ENCODE measurements around the gene BCL2. TPM values are rescaled to one million over a fixed set of nuclear protein-coding genes. Genes with fewer than 3 reads are reported as not detected.

The BCL2 gene
- total and polyA plus RNA-seq, 9 donors, result 13.7 to 43.9 (median 35.7) TPM

- intact Hi-C loops (cut with DNase I), result loop anchor here in 1 of 4 donors (10.0 kb wide), 1 partner anchor 95 kb away; no protein-coding TSS in a partner anchor
- H3K4me1 ChIP-seq (ENCODE audit: insufficient read depth), result peaks cover 5% of the 10 kb centered on the region
- no peaks in the 10 kb centered on the region for H3K27me3 ChIP-seq
- H3K27ac ChIP-seq, result no peak overlapping the region
- H3K9me3 ChIP-seq, result no peaks in the 10 kb centered on the region
- H3K36me3 ChIP-seq, result no peaks in the 10 kb centered on the region
- DNase-seq, result no peak
- TF ChIP-seq EP300 (IDR thresholded peaks at IDR 0.05), result no peak
- no peak for TF ChIP-seq CTCF (IDR thresholded peaks at IDR 0.05)
- TF ChIP-seq POLR2A (IDR thresholded peaks at IDR 0.05), result no peak
- H3K4me3 ChIP-seq, result no peak overlapping the region
Observed at GRCh38 chr18:63229971-63230370, 89.6 kb downstream of the BCL2 start.

DNA sequence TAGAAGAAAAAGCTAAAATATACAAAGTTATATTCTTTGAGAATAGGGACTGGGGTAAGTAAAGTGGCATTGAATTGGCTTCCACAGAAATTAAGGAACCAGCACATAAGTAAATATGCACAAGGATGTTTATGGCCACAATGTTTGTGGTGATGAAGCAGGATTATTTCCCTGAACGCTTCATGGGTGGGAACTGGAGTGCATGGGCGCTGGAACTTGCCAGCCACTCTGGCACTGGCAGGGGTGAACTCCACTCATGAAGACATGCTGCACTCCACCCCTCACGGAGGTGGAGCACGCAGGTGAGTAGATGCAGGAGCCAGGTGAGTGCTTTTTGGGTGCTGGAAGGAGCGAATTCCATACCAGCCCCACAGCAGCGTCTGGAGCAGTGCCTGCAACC lies 94.1 kb downstream of the BCL2 start:
- H3K4me3 ChIP-seq, result no peak overlapping the region

DNA sequence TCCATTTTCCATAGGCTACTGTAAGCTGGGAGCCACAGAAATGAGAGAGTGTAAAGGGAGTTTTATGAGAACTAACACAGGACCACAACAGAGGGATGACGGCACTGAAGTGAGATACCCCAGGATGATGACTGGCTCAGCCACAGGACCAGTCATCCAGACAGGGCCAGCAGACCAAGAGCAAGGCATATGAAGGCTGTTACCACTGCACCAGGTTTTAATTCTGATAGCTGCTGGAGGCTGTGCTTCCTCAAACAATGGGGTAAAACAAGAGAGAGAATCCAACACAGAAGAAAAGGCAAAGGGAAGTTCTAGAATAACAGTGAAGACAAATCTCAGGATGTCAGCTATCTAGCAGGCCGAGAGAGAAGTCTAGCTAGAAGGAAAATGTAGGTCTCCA lies 94.9 kb downstream of the BCL2 start:
- Histone ChIP-seq H3K4me1 (ENCODE audit: insufficient read depth) (peaks cover 4% of the 10 kb centered on the region), H3K9me3 (no peaks in the 10 kb centered on the region), H3K27ac (no peak overlapping the region), H3K4me3 (no peak overlapping the region), H3K27me3 (no peaks in the 10 kb centered on the region), H3K36me3 (no peaks in the 10 kb centered on the region)
- TF ChIP-seq EP300 (IDR thresholded peaks at IDR 0.05) (no peak), POLR2A (IDR thresholded peaks at IDR 0.05) (no peak), CTCF (IDR thresholded peaks at IDR 0.05) (no peak)
- 94 to 100% (median 96%) methylated on average over 2 of the region's 2 CpGs for WGBS, 3 donors
- no peak for DNase-seq
- intact Hi-C loops (cut with DNase I), result loop anchor here in 1 of 4 donors (10.0 kb wide), 1 partner anchor 90 kb away; no protein-coding TSS in a partner anchor

More for the DNA sequence above, 94.1 kb downstream of the BCL2 start:
- Histone ChIP-seq H3K9me3 (no peaks in the 10 kb centered on the region), H3K36me3 (no peaks in the 10 kb centered on the region), H3K27ac (no peak overlapping the region), H3K4me1 (ENCODE audit: insufficient read depth) (peaks cover 5% of the 10 kb centered on the region), H3K27me3 (no peaks in the 10 kb centered on the region)
- no peak for DNase-seq
- TF ChIP-seq POLR2A (IDR thresholded peaks at IDR 0.05) (no peak), EP300 (IDR thresholded peaks at IDR 0.05) (no peak), CTCF (IDR thresholded peaks at IDR 0.05) (no peak)
- 86 to 98% (median 90%) methylated on average over 6 of the region's 6 CpGs for WGBS, 3 donors
- intact Hi-C loops (cut with DNase I), result loop anchor here in 1 of 4 donors (10.0 kb wide), 1 partner anchor 91 kb away; no protein-coding TSS in a partner anchor

DNA sequence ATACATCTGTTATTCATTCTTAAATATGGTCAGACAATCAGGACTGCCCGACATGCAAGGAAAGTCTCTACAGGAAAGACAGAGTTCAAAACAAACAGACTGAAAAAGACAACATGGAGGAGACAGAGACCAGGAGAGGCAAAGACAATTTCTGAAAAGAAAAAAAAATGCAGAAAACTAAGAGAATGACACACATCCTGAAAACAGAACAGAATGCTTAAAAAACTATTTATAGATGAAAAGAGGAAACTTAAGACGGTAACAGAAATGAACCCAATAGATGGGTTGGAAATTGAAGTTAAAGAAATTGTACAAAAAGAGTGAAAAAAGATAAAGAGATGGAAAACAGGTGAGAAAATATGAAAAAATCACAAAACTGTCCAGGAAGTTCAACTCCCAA lies 95.7 kb downstream of the BCL2 start:
- Histone ChIP-seq H3K27me3 (no peaks in the 10 kb centered on the region), H3K36me3 (no peaks in the 10 kb centered on the region), H3K4me1 (ENCODE audit: insufficient read depth) (no peaks in the 10 kb centered on the region), H3K9me3 (no peaks in the 10 kb centered on the region), H3K4me3 (no peak overlapping the region), H3K27ac (no peak overlapping the region)
- DNase-seq, result no peak
- TF ChIP-seq POLR2A (IDR thresholded peaks at IDR 0.05) (no peak), EP300 (IDR thresholded peaks at IDR 0.05) (no peak), CTCF (IDR thresholded peaks at IDR 0.05) (no peak)
- intact Hi-C loops (cut with DNase I), result loop anchor here in 1 of 4 donors (10.0 kb wide), 1 partner anchor 89 kb away; no protein-coding TSS in a partner anchor
- WGBS, 3 donors, result 81 to 89% (median 87%) methylated on average over 2 of the region's 2 CpGs

All from ovary (tissue), 9 donors.